WTC11 (cell line): ENCODE results near the gene PYCR2.

ENCODE experiments used
- CREM ChIP-seq: sonication (generic); formaldehyde crosslinking; IDR thresholded peaks from 2 replicates; pipeline ENCODE4 v1.8.1; 2022; ENCODE audit warnings: mild to moderate bottlenecking, missing genetic modification reagents, moderate library complexity
- GRHL2 ChIP-seq: fragments of 250-450 bp; sonication (Bioruptor Pico); IDR thresholded peaks from 2 replicates; pipeline ENCODE4 v1.8.0; 2022; ENCODE audit warnings: mild to moderate bottlenecking, moderate library complexity; ENCODE audit not compliant: insufficient replicate concordance, severe bottlenecking
- MXD4 ChIP-seq: fragments of 250-450 bp; sonication (Bioruptor Pico); IDR thresholded peaks from 2 replicates; pipeline ENCODE4 v1.8.0; 2021; ENCODE audit warnings: mild to moderate bottlenecking, moderate library complexity, borderline replicate concordance
- NR3C1 ChIP-seq: sonication (generic); formaldehyde crosslinking; conservative IDR thresholded peaks from 2 replicates; pipeline ENCODE4 v1.8.1; 2023; ENCODE audit warnings: low read depth, mild to moderate bottlenecking, missing genetic modification reagents
- OVOL2 ChIP-seq: fragments of 250-450 bp; sonication (Bioruptor Pico); IDR thresholded peaks from 2 replicates; pipeline ENCODE4 v1.9.0; 2021; ENCODE audit warnings: mild to moderate bottlenecking, borderline replicate concordance
- TF ChIP-seq, protein P1 (sequence below): fragments of 250-450 bp; sonication (Bioruptor Pico); IDR thresholded peaks from 2 replicates; pipeline ENCODE4 v1.8.0; 2021; ENCODE audit warnings: mild to moderate bottlenecking
- TF ChIP-seq, protein P2 (sequence below): fragments of 200-600 bp; IDR thresholded peaks from 2 replicates; pipeline ENCODE4 v1.8.0; 2022; ENCODE audit warnings: antibody characterized with exemption
- TF ChIP-seq, protein P3 (sequence below): sonication (generic); formaldehyde crosslinking; IDR thresholded peaks from 2 replicates; pipeline ENCODE4 v1.8.1; 2023; ENCODE audit warnings: mild to moderate bottlenecking, missing genetic modification reagents, moderate library complexity
- TF ChIP-seq, protein P4 (sequence below): sonication (generic); formaldehyde crosslinking; IDR thresholded peaks from 2 replicates; pipeline ENCODE4 v1.8.1; 2022; ENCODE audit warnings: low read depth, missing genetic modification reagents, borderline replicate concordance
- TF ChIP-seq, protein P5 (sequence below): sonication (generic); formaldehyde crosslinking; IDR thresholded peaks from 2 replicates; pipeline ENCODE4 v1.8.0; 2023; ENCODE audit warnings: missing genetic modification reagents
- TF ChIP-seq, protein P6 (sequence below): sonication (generic); formaldehyde crosslinking; conservative IDR thresholded peaks from 2 replicates; pipeline ENCODE4 v1.8.1; 2023; ENCODE audit warnings: mild to moderate bottlenecking, low read depth, missing genetic modification reagents, moderate library complexity
- TF ChIP-seq, protein P7 (sequence below): sonication (generic); formaldehyde crosslinking; IDR thresholded peaks from 2 replicates; pipeline ENCODE4 v1.8.1; 2023; ENCODE audit warnings: mild to moderate bottlenecking, missing genetic modification reagents, moderate library complexity
- TF ChIP-seq, protein P8 (sequence below): sonication (generic); formaldehyde crosslinking; IDR thresholded peaks from 2 replicates; pipeline ENCODE4 v1.8.1; 2022; ENCODE audit warnings: mild to moderate bottlenecking, moderate library complexity, missing genetic modification reagents

DNA sequence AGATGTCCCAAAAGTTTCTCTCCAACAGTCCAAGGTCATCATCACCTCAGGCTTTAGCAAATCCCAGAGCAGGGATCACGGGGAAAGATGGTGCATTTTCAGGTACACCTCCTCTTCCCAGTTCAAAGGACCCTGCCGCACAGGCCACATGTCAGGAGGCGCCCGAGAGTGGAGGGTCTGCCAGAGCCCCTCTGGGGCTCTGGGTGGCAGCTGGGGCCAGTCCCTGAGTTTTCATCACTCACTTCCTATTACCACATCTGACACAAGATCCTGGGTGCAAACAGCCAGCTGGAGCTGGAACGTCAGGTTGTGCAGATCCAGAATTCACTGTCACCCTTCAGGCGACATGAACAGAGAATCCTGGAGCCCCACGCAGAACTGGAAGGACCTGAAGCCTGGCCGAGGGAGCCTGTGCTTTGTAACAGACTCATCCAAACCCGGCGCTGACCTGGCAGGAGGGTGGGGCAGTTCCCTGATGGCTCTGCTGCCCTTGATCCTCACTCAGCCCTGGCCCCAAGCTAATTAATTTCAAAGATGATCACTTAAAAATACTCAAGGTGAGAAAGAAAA lies 50.7 kb downstream of the PYCR2 start:
- TF ChIP-seq, protein P1, sequence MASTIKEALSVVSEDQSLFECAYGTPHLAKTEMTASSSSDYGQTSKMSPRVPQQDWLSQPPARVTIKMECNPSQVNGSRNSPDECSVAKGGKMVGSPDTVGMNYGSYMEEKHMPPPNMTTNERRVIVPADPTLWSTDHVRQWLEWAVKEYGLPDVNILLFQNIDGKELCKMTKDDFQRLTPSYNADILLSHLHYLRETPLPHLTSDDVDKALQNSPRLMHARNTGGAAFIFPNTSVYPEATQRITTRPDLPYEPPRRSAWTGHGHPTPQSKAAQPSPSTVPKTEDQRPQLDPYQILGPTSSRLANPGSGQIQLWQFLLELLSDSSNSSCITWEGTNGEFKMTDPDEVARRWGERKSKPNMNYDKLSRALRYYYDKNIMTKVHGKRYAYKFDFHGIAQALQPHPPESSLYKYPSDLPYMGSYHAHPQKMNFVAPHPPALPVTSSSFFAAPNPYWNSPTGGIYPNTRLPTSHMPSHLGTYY (CRISPR knock-in tag): no peak
- TF ChIP-seq, protein P2, sequence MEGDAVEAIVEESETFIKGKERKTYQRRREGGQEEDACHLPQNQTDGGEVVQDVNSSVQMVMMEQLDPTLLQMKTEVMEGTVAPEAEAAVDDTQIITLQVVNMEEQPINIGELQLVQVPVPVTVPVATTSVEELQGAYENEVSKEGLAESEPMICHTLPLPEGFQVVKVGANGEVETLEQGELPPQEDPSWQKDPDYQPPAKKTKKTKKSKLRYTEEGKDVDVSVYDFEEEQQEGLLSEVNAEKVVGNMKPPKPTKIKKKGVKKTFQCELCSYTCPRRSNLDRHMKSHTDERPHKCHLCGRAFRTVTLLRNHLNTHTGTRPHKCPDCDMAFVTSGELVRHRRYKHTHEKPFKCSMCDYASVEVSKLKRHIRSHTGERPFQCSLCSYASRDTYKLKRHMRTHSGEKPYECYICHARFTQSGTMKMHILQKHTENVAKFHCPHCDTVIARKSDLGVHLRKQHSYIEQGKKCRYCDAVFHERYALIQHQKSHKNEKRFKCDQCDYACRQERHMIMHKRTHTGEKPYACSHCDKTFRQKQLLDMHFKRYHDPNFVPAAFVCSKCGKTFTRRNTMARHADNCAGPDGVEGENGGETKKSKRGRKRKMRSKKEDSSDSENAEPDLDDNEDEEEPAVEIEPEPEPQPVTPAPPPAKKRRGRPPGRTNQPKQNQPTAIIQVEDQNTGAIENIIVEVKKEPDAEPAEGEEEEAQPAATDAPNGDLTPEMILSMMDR: no peak
- no peak for TF ChIP-seq GRHL2 (CRISPR knock-in tag)
- TF ChIP-seq, protein P3, sequence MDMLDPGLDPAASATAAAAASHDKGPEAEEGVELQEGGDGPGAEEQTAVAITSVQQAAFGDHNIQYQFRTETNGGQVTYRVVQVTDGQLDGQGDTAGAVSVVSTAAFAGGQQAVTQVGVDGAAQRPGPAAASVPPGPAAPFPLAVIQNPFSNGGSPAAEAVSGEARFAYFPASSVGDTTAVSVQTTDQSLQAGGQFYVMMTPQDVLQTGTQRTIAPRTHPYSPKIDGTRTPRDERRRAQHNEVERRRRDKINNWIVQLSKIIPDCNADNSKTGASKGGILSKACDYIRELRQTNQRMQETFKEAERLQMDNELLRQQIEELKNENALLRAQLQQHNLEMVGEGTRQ (CRISPR knock-in tag): no peak
- TF ChIP-seq NR3C1 (CRISPR knock-in tag): no peak
- TF ChIP-seq, protein P4, sequence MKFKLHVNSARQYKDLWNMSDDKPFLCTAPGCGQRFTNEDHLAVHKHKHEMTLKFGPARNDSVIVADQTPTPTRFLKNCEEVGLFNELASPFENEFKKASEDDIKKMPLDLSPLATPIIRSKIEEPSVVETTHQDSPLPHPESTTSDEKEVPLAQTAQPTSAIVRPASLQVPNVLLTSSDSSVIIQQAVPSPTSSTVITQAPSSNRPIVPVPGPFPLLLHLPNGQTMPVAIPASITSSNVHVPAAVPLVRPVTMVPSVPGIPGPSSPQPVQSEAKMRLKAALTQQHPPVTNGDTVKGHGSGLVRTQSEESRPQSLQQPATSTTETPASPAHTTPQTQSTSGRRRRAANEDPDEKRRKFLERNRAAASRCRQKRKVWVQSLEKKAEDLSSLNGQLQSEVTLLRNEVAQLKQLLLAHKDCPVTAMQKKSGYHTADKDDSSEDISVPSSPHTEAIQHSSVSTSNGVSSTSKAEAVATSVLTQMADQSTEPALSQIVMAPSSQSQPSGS (CRISPR knock-in tag): no peak
- TF ChIP-seq, protein P5, sequence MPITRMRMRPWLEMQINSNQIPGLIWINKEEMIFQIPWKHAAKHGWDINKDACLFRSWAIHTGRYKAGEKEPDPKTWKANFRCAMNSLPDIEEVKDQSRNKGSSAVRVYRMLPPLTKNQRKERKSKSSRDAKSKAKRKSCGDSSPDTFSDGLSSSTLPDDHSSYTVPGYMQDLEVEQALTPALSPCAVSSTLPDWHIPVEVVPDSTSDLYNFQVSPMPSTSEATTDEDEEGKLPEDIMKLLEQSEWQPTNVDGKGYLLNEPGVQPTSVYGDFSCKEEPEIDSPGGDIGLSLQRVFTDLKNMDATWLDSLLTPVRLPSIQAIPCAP: no peak
- no peak for TF ChIP-seq OVOL2 (CRISPR knock-in tag)
- TF ChIP-seq, protein P6, sequence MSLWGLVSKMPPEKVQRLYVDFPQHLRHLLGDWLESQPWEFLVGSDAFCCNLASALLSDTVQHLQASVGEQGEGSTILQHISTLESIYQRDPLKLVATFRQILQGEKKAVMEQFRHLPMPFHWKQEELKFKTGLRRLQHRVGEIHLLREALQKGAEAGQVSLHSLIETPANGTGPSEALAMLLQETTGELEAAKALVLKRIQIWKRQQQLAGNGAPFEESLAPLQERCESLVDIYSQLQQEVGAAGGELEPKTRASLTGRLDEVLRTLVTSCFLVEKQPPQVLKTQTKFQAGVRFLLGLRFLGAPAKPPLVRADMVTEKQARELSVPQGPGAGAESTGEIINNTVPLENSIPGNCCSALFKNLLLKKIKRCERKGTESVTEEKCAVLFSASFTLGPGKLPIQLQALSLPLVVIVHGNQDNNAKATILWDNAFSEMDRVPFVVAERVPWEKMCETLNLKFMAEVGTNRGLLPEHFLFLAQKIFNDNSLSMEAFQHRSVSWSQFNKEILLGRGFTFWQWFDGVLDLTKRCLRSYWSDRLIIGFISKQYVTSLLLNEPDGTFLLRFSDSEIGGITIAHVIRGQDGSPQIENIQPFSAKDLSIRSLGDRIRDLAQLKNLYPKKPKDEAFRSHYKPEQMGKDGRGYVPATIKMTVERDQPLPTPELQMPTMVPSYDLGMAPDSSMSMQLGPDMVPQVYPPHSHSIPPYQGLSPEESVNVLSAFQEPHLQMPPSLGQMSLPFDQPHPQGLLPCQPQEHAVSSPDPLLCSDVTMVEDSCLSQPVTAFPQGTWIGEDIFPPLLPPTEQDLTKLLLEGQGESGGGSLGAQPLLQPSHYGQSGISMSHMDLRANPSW (CRISPR knock-in tag): no peak
- TF ChIP-seq MXD4 (CRISPR knock-in tag): no peak
- TF ChIP-seq, protein P7, sequence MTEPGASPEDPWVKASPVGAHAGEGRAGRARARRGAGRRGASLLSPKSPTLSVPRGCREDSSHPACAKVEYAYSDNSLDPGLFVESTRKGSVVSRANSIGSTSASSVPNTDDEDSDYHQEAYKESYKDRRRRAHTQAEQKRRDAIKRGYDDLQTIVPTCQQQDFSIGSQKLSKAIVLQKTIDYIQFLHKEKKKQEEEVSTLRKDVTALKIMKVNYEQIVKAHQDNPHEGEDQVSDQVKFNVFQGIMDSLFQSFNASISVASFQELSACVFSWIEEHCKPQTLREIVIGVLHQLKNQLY (CRISPR knock-in tag): no peak
- no peak for TF ChIP-seq CREM (CRISPR knock-in tag)
- TF ChIP-seq, protein P8, sequence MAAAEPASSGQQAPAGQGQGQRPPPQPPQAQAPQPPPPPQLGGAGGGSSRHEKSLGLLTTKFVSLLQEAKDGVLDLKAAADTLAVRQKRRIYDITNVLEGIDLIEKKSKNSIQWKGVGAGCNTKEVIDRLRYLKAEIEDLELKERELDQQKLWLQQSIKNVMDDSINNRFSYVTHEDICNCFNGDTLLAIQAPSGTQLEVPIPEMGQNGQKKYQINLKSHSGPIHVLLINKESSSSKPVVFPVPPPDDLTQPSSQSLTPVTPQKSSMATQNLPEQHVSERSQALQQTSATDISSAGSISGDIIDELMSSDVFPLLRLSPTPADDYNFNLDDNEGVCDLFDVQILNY (CRISPR knock-in tag): no peak
